GM19193 (cell line): ENCODE measurements around the gene GALNT10.

Source experiments
- POLR2A ChIP-seq: IDR thresholded peaks from 4 replicates; pipeline ENCODE4 v1.6.1; 2011; ENCODE audit not compliant: insufficient read depth, insufficient read length; ENCODE audit errors: extremely low read depth

GALNT10 gene

DNA sequence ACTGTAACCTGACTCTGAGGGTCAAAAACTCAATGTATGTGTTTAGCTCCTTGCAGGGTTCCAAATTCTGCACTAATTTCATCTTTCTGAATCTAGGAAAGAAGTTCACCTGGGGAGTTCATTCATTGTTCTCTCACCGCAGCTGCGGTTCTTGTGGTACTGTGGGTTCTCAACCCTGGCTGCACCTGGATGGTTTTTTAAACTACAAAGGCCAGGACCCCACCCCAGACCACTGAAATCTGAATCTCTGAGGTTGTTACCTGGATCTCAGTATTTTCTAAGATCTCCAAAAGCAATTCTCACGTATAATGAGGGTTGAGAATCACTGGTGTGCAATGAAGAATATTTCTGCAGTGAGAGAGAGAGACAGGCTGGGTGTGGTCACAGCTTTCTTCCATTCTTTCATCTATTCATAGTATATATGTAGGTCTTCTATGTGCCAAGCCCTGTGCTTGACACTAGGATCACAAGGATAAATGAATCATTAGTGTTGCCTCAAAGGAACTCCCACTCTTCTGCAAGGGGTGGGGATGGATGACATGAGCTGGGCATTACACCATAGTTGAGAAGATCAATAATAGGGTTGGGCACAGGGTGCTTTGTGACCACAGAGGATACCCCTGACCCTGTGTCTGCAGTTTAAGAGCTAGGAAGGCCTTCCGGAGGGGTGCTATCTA is 109.8 kb downstream of the GALNT10 start:
- TF ChIP-seq POLR2A, result no peak

- TF ChIP-seq POLR2A, result no peak
Measured at GRCh38 chr5:154301726-154302125, 111.2 kb downstream of the GALNT10 start.

DNA sequence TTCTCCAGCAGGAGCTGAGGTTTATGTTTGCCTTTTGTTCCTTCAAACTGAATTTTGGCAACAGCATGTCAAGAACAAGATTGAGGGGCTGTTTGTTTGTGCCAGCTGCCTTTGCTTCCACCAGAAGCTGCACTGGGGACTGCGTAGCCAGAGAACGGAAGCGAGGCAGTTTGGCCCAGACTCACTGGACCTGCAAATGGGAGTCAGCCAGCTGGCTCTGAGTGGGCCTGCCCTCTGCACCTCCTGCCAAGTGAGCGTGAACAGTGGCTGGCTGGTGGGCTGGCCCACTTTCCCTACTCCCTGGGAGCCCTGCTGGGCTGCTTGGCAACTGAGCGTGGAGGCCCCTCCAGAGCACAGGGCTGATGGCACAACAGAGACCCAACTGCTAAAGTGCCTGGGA is 111.6 kb downstream of the GALNT10 start:
- no peak for TF ChIP-seq POLR2A

DNA sequence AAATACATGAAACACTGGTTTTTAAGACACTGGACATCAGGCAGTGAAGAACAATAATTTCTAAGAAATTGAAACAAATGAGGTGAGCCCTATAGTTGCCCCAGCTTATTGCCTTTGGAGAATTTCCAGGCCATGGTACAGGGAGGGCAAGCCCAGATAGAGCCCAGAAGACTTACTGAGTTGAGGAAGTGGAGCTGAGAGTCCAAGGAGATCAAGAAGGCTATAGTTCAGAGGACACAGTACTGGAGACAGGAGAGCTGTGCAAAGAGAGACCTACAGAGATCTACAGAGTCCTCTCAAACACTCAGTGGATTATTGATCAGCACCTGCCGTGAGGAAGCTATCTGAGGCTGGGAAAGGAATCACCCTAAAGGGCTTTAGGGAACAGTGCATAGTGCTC is 112.6 kb downstream of the GALNT10 start:
- TF ChIP-seq POLR2A, result no peak

GRCh38 chr5:154308443-154309370 is 118.2 kb downstream of the GALNT10 start:
- no peak for TF ChIP-seq POLR2A

DNA sequence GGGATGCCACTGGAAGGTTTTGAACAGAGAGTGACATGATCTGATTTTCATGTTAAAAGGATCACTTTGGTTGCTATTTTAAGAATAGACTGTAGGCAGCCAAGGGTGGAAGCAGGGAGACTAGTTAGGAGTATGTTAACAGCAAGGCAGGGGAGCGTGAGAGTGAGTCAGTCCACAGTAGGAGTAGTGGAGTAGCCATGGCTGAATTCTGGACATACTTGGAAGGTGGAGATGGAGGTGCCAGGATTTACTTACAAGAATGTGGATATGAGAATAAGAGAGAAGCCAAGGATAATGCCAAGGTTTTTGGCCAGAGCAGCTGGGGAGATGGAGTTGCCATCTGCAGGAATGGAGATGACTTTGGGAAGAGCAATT is 118.8 kb downstream of the GALNT10 start:
- no peak for TF ChIP-seq POLR2A

GRCh38 chr5:154309805-154310204 is 119.3 kb downstream of the GALNT10 start:
- TF ChIP-seq POLR2A, result no peak

DNA sequence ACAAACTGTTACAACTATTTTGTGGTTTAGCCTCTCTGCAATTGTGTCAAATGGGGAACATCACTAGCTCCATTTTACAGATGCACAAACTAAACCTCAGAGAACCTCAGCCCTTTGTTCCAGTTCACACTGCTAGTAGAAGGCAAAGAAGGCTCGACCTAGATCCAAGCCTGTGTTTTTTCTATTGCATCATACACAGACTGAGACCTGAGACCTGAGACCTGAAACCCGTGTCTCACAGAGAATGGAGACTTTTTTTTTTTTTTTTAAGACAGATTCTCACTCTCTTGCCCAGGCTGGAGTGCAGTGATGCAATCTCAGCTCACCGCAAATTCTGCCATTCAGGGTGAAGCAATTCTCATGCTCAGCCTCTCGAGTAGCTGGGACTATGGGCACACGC is 120.8 kb downstream of the GALNT10 start:
- no peak for TF ChIP-seq POLR2A

DNA sequence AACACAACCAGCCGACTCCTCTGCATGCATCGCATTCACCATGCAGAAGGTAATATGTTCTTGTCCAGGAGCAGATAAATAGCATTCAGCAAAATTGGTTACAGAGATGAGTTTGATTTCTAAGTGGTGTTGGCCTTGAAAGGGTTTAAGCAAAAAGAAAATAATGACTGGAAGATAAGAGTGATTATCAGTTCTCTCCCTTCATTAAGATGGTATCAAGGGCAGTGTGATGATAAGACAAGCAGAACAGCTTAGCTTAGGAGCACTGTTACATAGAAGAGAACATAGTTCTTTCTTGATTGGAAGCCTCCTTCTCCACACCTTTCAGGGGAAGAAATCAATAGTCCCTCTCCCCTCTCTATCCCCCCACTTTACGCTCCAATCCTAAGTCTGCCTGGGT is 121.5 kb downstream of the GALNT10 start:
- no peak for TF ChIP-seq POLR2A

DNA sequence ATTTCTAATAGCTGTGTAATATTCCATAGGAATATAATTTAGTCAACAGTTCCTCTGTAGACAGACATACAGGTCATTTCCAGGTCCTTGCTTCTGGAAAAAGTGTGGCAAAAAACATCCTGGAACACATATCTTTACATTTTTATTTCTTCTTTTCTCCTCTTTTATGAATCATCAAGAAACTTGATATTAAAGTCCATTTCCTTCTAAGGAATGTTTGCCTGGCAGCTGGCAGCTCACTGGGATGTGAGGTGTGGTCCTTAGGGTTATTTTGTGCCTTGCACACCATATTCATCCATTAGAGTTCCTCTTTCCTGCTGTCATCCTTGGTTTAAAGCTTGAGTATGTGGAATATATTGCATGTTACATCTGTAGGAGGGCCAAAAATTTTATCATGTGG is 122.0 kb downstream of the GALNT10 start:
- TF ChIP-seq POLR2A, result no peak

DNA sequence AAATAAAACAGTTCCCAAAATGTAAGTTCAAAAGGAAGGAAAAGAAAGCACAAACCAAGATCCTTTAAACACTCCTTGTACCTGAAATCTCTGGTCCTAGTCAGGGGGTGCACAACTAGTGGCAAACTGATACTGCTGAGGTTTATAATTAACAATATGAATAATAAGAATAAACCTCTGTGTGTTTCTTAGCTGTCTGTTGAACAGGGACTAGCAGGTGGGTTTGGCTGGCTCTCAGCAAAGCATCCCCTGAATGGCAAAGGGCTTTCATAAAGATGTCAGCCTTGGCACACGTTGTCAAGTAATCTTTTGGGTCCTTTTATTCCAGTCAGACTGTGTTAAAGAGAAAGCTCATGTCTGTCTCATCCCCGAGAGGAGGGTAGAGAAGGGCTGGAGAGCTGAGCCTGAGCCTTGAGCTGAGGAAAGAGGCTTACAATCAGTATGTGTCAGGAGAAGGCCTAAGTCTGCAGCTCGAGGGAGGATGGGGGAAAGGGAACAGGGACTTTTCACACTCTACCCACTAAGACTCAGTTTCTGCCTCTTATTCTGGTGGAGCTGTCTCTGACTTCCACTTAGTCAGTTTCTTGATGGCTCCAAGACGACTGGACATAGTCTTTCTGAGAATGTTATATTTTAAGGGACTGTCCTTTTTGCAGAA is 123.0 kb downstream of the GALNT10 start:
- TF ChIP-seq POLR2A, result no peak

GRCh38 chr5:154315196-154315595 is 124.7 kb downstream of the GALNT10 start:
- no peak for TF ChIP-seq POLR2A

- TF ChIP-seq POLR2A, result no peak
Measured at GRCh38 chr5:154315756-154316155, 125.2 kb downstream of the GALNT10 start.

- no peak for TF ChIP-seq POLR2A
Measured at GRCh38 chr5:154316223-154316935, 125.8 kb downstream of the GALNT10 start.

GRCh38 chr5:154317916-154318315 is 127.4 kb downstream of the GALNT10 start:
- no peak for TF ChIP-seq POLR2A

GRCh38 chr5:154318691-154319090 is 128.2 kb downstream of the GALNT10 start:
- TF ChIP-seq POLR2A, result no peak

DNA sequence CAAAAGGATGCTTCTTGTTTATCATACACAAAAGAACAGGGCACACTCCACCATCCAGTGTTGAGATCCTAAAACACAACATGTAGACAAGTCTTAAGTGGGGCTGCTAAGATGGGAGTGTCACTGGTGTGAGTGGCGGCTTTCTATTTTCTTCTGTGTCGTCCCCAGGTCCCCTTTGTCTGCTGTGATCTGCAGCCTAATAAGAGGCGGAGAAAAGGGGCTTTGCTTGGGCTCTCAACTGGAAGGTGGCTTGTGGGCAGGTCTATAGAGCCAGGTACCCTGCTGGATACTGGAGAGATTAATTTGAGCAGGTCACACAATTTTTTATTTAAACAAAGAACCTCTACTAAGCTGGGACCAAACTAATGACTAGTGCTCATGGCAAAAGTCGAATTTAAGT is 129.2 kb downstream of the GALNT10 start:
- no peak for TF ChIP-seq POLR2A
